KOPT-K1 (cell line): ENCODE measurements around the gene AK8.

Source experiments
- H3K27ac ChIP-seq: fragments of 200-600 bp; sonication (generic); 2 replicates; pipeline ENCODE4 v1.5.1; 2016; ENCODE audit warnings: antibody characterized with exemption, mild to moderate bottlenecking, low read depth, low read length; ENCODE audit not compliant: poor library complexity, severe bottlenecking
- H3K36me3 ChIP-seq: fragments of 200-600 bp; sonication (generic); 2 replicates; pipeline ENCODE4 v1.5.1; 2017; ENCODE audit warnings: antibody characterized with exemption, mild to moderate bottlenecking, low read length, moderate library complexity; ENCODE audit not compliant: insufficient read depth
- H3K9me3 ChIP-seq: fragments of 200-600 bp; sonication (generic); 2 replicates; pipeline ENCODE4 v1.5.1; 2017; ENCODE audit warnings: antibody characterized with exemption, low read length, mild to moderate bottlenecking; ENCODE audit not compliant: insufficient read depth, poor library complexity, severe bottlenecking

The AK8 gene

GRCh38 chr9:132752877-132753592, 125.0 kb downstream of the AK8 start:
- Histone ChIP-seq H3K27ac (no peak overlapping the region), H3K9me3 (no peaks in the 10 kb centered on the region), H3K36me3 (no peaks in the 10 kb centered on the region)

- no peaks in the 10 kb centered on the region for H3K36me3 ChIP-seq
- H3K9me3 ChIP-seq: no peaks in the 10 kb centered on the region
- H3K27ac ChIP-seq: no peak overlapping the region
These were observed 127.4 kb downstream of the AK8 start for GRCh38 chr9:132750668-132751067.

GRCh38 chr9:132749306-132749705, 128.8 kb downstream of the AK8 start:
- Histone ChIP-seq H3K9me3 (no peaks in the 10 kb centered on the region), H3K27ac (no peak overlapping the region), H3K36me3 (no peaks in the 10 kb centered on the region)

- H3K27ac ChIP-seq: no peak overlapping the region
- H3K36me3 ChIP-seq: no peaks in the 10 kb centered on the region
- H3K9me3 ChIP-seq: no peaks in the 10 kb centered on the region
These were observed 129.6 kb downstream of the AK8 start for GRCh38 chr9:132748450-132748849.

- no peak overlapping the region for H3K27ac ChIP-seq
- H3K36me3 ChIP-seq: no peaks in the 10 kb centered on the region
- H3K9me3 ChIP-seq: no peaks in the 10 kb centered on the region
These were observed 132.1 kb downstream of the AK8 start for GRCh38 chr9:132745756-132746709.

GRCh38 chr9:132744881-132745755, 133.0 kb downstream of the AK8 start:
- Histone ChIP-seq H3K27ac (no peak overlapping the region), H3K9me3 (no peaks in the 10 kb centered on the region), H3K36me3 (no peaks in the 10 kb centered on the region)

- H3K27ac ChIP-seq: no peak overlapping the region
- no peaks in the 10 kb centered on the region for H3K9me3 ChIP-seq
- H3K36me3 ChIP-seq: no peaks in the 10 kb centered on the region
These were observed 134.1 kb downstream of the AK8 start for GRCh38 chr9:132743931-132744479.

GRCh38 chr9:132742821-132743311, 135.2 kb downstream of the AK8 start:
- H3K27ac ChIP-seq: no peak overlapping the region
- no peaks in the 10 kb centered on the region for H3K36me3 ChIP-seq
- no peaks in the 10 kb centered on the region for H3K9me3 ChIP-seq

GRCh38 chr9:132740526-132741309, 137.4 kb downstream of the AK8 start:
- Histone ChIP-seq H3K27ac (no peak overlapping the region), H3K9me3 (no peaks in the 10 kb centered on the region), H3K36me3 (no peaks in the 10 kb centered on the region)

- no peaks in the 10 kb centered on the region for H3K36me3 ChIP-seq
- no peak overlapping the region for H3K27ac ChIP-seq
- H3K9me3 ChIP-seq: no peaks in the 10 kb centered on the region
These were observed 138.3 kb downstream of the AK8 start for GRCh38 chr9:132739710-132740310.

- Histone ChIP-seq H3K36me3 (no peaks in the 10 kb centered on the region), H3K9me3 (no peaks in the 10 kb centered on the region), H3K27ac (no peak overlapping the region)
These were observed 144.7 kb downstream of the AK8 start for GRCh38 chr9:132733260-132733815.

- H3K27ac ChIP-seq: no peak overlapping the region
- H3K9me3 ChIP-seq: no peaks in the 10 kb centered on the region
- no peaks in the 10 kb centered on the region for H3K36me3 ChIP-seq
These were observed 145.5 kb downstream of the AK8 start for GRCh38 chr9:132732326-132733259.
